Measurements from ENCODE around the gene SLC39A13. TPM values are rescaled to one million over a fixed set of nuclear protein-coding genes. Genes with fewer than 3 reads are reported as not detected.

Gene SLC39A13
- total RNA-seq, 2 donors from 2014 or later: 97.7 to 163 TPM

- ATAC-seq (ENCODE audit: insufficient number of reproducible peaks, low FRiP score, low read depth): no peak
- H3K9me3 ChIP-seq: no peaks in the 10 kb centered on the region
- H3K27ac ChIP-seq: peak overlapping the region; percentile 20 to 23
- TF ChIP-seq, protein P1, sequence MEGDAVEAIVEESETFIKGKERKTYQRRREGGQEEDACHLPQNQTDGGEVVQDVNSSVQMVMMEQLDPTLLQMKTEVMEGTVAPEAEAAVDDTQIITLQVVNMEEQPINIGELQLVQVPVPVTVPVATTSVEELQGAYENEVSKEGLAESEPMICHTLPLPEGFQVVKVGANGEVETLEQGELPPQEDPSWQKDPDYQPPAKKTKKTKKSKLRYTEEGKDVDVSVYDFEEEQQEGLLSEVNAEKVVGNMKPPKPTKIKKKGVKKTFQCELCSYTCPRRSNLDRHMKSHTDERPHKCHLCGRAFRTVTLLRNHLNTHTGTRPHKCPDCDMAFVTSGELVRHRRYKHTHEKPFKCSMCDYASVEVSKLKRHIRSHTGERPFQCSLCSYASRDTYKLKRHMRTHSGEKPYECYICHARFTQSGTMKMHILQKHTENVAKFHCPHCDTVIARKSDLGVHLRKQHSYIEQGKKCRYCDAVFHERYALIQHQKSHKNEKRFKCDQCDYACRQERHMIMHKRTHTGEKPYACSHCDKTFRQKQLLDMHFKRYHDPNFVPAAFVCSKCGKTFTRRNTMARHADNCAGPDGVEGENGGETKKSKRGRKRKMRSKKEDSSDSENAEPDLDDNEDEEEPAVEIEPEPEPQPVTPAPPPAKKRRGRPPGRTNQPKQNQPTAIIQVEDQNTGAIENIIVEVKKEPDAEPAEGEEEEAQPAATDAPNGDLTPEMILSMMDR (IDR thresholded peaks at IDR 0.05): no peak
- H3K4me1 ChIP-seq (ENCODE audit: control insufficient read depth in 1 of 2, low read depth in 2 of 2): peaks cover 32 to 63% of the 10 kb centered on the region in 2 donors
- peaks cover 50% of the 10 kb centered on the region for H3K36me3 ChIP-seq
- no peak for DNase-seq (ENCODE audit: low spot score)
- H3K4me3 ChIP-seq: no peak overlapping the region
- no peaks in the 10 kb centered on the region for H3K27me3 ChIP-seq (replicated peaks; ENCODE audit: insufficient read depth)
Measured at GRCh38 chr11:47413908-47414684, 5.7 kb downstream of the SLC39A13 start.

- H3K4me3 ChIP-seq: no peak overlapping the region
- H3K4me1 ChIP-seq (ENCODE audit: control insufficient read depth in 1 of 2, low read depth in 2 of 2): peaks cover 30 to 58% of the 10 kb centered on the region in 2 donors
- H3K9me3 ChIP-seq: no peaks in the 10 kb centered on the region
- TF ChIP-seq, protein P1 (IDR thresholded peaks at IDR 0.05): no peak
- no peak for ATAC-seq (ENCODE audit: insufficient number of reproducible peaks, low FRiP score, low read depth)
- H3K27ac ChIP-seq: peak overlapping the region; percentile 20 to 23
- H3K27me3 ChIP-seq (replicated peaks; ENCODE audit: insufficient read depth): no peaks in the 10 kb centered on the region
- H3K36me3 ChIP-seq: peaks cover 53% of the 10 kb centered on the region
- no peak for DNase-seq (ENCODE audit: low spot score)
Measured at GRCh38 chr11:47414685-47415070, 6.3 kb downstream of the SLC39A13 start.

DNA sequence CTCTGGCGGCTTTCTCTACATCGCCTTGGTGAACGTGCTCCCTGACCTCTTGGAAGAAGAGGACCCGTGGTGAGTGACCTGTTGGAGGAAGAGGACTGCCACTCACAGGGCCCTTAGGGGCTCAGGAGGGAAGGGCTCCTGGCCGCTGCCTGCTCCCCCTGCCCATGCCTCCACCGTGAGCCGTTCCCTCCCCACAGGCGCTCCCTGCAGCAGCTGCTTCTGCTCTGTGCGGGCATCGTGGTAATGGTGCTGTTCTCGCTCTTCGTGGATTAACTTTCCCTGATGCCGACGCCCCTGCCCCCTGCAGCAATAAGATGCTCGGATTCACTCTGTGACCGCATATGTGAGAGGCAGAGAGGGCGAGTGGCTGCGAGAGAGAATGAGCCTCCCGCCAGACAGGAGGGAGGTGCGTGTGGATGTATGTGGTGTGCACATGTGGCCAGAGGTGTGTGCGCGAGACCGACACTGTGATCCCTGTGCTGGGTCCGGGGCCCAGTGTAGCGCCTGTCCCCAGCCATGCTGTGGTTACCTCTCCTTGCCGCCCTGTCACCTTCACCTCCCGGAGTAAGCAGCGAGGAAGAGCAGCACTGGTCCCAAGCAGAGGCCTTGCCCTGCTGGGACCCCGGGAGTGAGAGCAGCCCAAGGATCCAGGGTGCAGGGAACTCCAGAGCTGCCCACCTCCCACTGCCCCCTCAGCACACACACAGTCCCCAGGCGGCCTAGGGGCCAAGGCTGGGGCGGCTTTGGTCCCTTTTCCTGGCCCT, 6.9 kb downstream of the SLC39A13 start:
- Histone ChIP-seq H3K27ac (peak overlapping the region; percentile 85 to 91), H3K36me3 (peaks cover 59% of the 10 kb centered on the region), H3K4me1 (ENCODE audit: control insufficient read depth in 1 of 2, low read depth in 2 of 2) (peaks cover 24 to 52% of the 10 kb centered on the region in 2 donors), H3K4me3 (peak overlapping the region; percentile 23), H3K9me3 (no peaks in the 10 kb centered on the region), H3K27me3 (replicated peaks; ENCODE audit: insufficient read depth) (no peaks in the 10 kb centered on the region)
- DNase-seq (ENCODE audit: low spot score): no peak
- TF ChIP-seq, protein P1 (IDR thresholded peaks at IDR 0.05): no peak
- no peak for ATAC-seq (ENCODE audit: insufficient number of reproducible peaks, low FRiP score, low read depth)

DNA sequence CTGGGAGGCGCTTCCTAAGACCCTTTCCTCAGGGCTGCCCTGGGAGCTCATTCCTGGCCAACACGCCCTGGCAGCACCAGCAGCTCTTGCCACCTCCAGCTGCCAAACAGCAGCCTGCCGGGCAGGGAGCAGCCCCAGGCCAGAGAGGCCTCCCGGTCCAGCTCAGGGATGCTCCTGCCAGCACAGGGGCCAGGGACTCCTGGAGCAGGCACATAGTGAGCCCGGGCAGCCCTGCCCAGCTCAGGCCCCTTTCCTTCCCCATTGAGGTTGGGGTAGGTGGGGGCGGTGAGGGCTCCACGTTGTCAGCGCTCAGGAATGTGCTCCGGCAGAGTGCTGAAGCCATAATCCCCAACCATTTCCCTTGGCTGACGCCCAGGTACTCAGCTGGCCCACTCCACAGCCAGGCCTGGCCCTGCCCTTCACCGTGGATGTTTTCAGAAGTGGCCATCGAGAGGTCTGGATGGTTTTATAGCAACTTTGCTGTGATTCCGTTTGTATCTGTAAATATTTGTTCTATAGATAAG, 7.6 kb downstream of the SLC39A13 start:
- peaks cover 62% of the 10 kb centered on the region for H3K36me3 ChIP-seq
- TF ChIP-seq, protein P1 (IDR thresholded peaks at IDR 0.05): no peak
- peak; percentile 89 for ATAC-seq (ENCODE audit: insufficient number of reproducible peaks, low FRiP score, low read depth)

DNA sequence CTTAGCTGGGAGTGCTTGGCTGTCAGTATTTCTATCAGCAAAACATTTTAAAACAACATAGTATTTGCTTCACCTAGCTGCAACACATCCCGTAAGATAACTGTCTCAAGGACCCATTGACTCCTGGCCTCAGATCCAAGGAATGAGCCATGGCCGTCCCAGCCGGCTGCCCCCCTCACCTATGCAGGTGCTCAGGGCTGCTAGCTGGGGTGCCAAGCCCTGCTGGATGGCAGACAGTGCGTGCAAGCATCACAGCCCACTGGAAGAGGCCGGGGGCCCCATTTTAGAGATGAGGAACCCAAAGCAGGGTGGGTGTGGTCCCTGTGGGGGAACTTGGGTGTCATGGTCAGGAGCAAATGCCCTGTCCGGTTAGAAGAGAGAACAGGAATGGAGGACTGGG, 9.3 kb downstream of the SLC39A13 start:
- ATAC-seq (ENCODE audit: insufficient number of reproducible peaks, low FRiP score, low read depth) (no peak), DNase-seq (ENCODE audit: low spot score) (no peak)
- no peaks in the 10 kb centered on the region for H3K27me3 ChIP-seq (replicated peaks; ENCODE audit: insufficient read depth)
- H3K36me3 ChIP-seq: peaks cover 62% of the 10 kb centered on the region
- peaks cover 18 to 39% of the 10 kb centered on the region in 2 donors for H3K4me1 ChIP-seq (ENCODE audit: control insufficient read depth in 1 of 2, low read depth in 2 of 2)
- H3K27ac ChIP-seq: peak overlapping the region in 1 of 2 donors; percentile 47
- H3K9me3 ChIP-seq: no peaks in the 10 kb centered on the region
- TF ChIP-seq, protein P1 (IDR thresholded peaks at IDR 0.05): no peak
- no peak overlapping the region for H3K4me3 ChIP-seq

More for the DNA sequence above, 7.6 kb downstream of the SLC39A13 start:
- Histone ChIP-seq H3K27me3 (replicated peaks; ENCODE audit: insufficient read depth) (no peaks in the 10 kb centered on the region), H3K27ac (peak overlapping the region; percentile 85 to 91), H3K4me1 (ENCODE audit: control insufficient read depth in 1 of 2, low read depth in 2 of 2) (peaks cover 18 to 44% of the 10 kb centered on the region in 2 donors), H3K9me3 (no peaks in the 10 kb centered on the region), H3K4me3 (peak overlapping the region; percentile 23)
- DNase-seq (ENCODE audit: low spot score): peak; percentile 80

All from thoracic aorta (tissue), 2 donors.